Body of pancreas (tissue), 4 donors: ENCODE results near the gene ALDH1A2.

Experiments used
- CTCF ChIP-seq, 7 experiments: fragments of 450-650 bp in 4 of 7; fragments of 200-600 bp in 3 of 7; sonication (generic) in 3 of 7; IDR thresholded peaks; one replicate each; pipeline ENCODE4 v1.5.1; 2016 to 2019; ENCODE audit warnings: antibody characterized with exemption in 7 of 7
- POLR2A ChIP-seq, 3 donors: fragments of 450-650 bp; IDR thresholded peaks; one replicate each; pipeline ENCODE4 v1.6.1; 2016; ENCODE audit warnings: antibody characterized with exemption in 3 of 3, mild to moderate bottlenecking in 2 of 3

GRCh38 chr15:58036579-58036978 is 28.9 kb downstream of the ALDH1A2 start:
- TF ChIP-seq CTCF (IDR thresholded peaks at IDR 0.05) (no peak), POLR2A (IDR thresholded peaks at IDR 0.05) (no peak)
